Right atrium auricular region (tissue), 2 donors: ENCODE results near the gene CLASP2. TPM values are rescaled to one million over a fixed set of nuclear protein-coding genes. Genes with fewer than 3 reads are reported as not detected.

Source experiments
- DNase-seq: peaks from one replicate; pipeline ENCODE4 v3.0.0-alpha.2; 2019; ENCODE audit warnings: low spot score
- H3K27ac ChIP-seq, 2 donors: fragments of 200-600 bp; sonication (generic); 1 replicate in 1 of 2; 2 replicates in 1 of 2; pipeline ENCODE4 v1.5.1; 2016 to 2019
- H3K27me3 ChIP-seq, 2 donors: fragments of 200-600 bp; sonication (generic); one replicate each; pipeline versions ENCODE4 v1.5.1 to v1.6.0; 2017 to 2019
- H3K36me3 ChIP-seq: fragments of 200-600 bp; sonication (generic); one replicate; pipeline ENCODE4 v1.5.1; 2016
- H3K4me1 ChIP-seq, 2 donors: fragments of 200-600 bp; sonication (generic); one replicate each; pipeline versions ENCODE4 v1.5.1 to v1.6.0; 2017 to 2019
- H3K4me3 ChIP-seq, 2 donors: fragments of 200-600 bp; sonication (generic); 1 replicate in 1 of 2; 2 replicates in 1 of 2; pipeline ENCODE4 v1.5.1; 2017 to 2019; ENCODE audit warnings: mild to moderate bottlenecking in 1 of 2, moderate library complexity in 1 of 2
- H3K9me3 ChIP-seq, 2 donors: fragments of 200-600 bp; sonication (generic); one replicate each; pipeline ENCODE4 v1.5.1; 2019
- CTCF ChIP-seq, 2 donors: fragments of 200-600 bp; sonication (generic); IDR thresholded peaks; one replicate each; pipeline ENCODE4 v1.5.1; 2019; ENCODE audit warnings: antibody characterized with exemption in 2 of 2
- total RNA-seq, 2 donors: library from RNA; depleted of rRNA; stranded (reverse); fragments of >200 nt; gene quantifications; one replicate each; pipeline ENCODE4 v1.1.0, GENCODE V29; 2016

CLASP2 gene
- total RNA-seq, 2 donors from 2014 or later, result 32.3 to 71.8 TPM

- peaks cover 11% of the 10 kb centered on the region for H3K36me3 ChIP-seq
- TF ChIP-seq CTCF (IDR thresholded peaks at IDR 0.05), result no peak
Observed at GRCh38 chr3:33523093-33523667, 194.9 kb downstream of the CLASP2 start.

GRCh38 chr3:33521736-33522135 is 196.3 kb downstream of the CLASP2 start:
- TF ChIP-seq CTCF (IDR thresholded peaks at IDR 0.05), result no peak
- no peaks in the 10 kb centered on the region for H3K4me1 ChIP-seq
- peaks cover 11% of the 10 kb centered on the region for H3K36me3 ChIP-seq
- H3K9me3 ChIP-seq, result peaks cover 3 to 4% of the 10 kb centered on the region in 2 donors
- no peak overlapping the region for H3K27ac ChIP-seq
- no peak overlapping the region for H3K4me3 ChIP-seq
- no peaks in the 10 kb centered on the region for H3K27me3 ChIP-seq
- no peak for DNase-seq

More at GRCh38 chr3:33523093-33523667, 194.9 kb downstream of the CLASP2 start:
- Histone ChIP-seq H3K9me3 (peaks cover 4 to 15% of the 10 kb centered on the region in 2 donors), H3K27ac (no peak overlapping the region), H3K4me1 (no peaks in the 10 kb centered on the region), H3K27me3 (no peaks in the 10 kb centered on the region), H3K4me3 (no peak overlapping the region)
- no peak for DNase-seq

- no peak overlapping the region for H3K4me3 ChIP-seq
- H3K27ac ChIP-seq, result no peak overlapping the region
- no peaks in the 10 kb centered on the region for H3K9me3 ChIP-seq
- DNase-seq, result no peak
- H3K36me3 ChIP-seq, result peaks cover 28% of the 10 kb centered on the region
- H3K27me3 ChIP-seq, result no peaks in the 10 kb centered on the region
- no peaks in the 10 kb centered on the region for H3K4me1 ChIP-seq
- TF ChIP-seq CTCF (IDR thresholded peaks at IDR 0.05), result no peak
Observed at GRCh38 chr3:33513262-33513863, 204.7 kb downstream of the CLASP2 start.

- Histone ChIP-seq H3K4me1 (no peaks in the 10 kb centered on the region), H3K4me3 (no peak overlapping the region), H3K27me3 (no peaks in the 10 kb centered on the region), H3K9me3 (no peaks in the 10 kb centered on the region), H3K36me3 (peaks cover 34% of the 10 kb centered on the region), H3K27ac (no peak overlapping the region)
- no peak for DNase-seq
- no peak for TF ChIP-seq CTCF (IDR thresholded peaks at IDR 0.05)
Observed at GRCh38 chr3:33505027-33505426, 213.0 kb downstream of the CLASP2 start.

- no peaks in the 10 kb centered on the region for H3K9me3 ChIP-seq
- H3K36me3 ChIP-seq, result peaks cover 20% of the 10 kb centered on the region
- no peak for DNase-seq
Observed at GRCh38 chr3:33496449-33496848, 221.6 kb downstream of the CLASP2 start.

More at GRCh38 chr3:33496449-33496848, 221.6 kb downstream of the CLASP2 start:
- H3K4me3 ChIP-seq, result no peak overlapping the region
- no peaks in the 10 kb centered on the region for H3K27me3 ChIP-seq
- no peak overlapping the region for H3K27ac ChIP-seq
- no peaks in the 10 kb centered on the region for H3K4me1 ChIP-seq
- no peak for TF ChIP-seq CTCF (IDR thresholded peaks at IDR 0.05)
